GM19438 (cell line): ENCODE measurements around the gene PIK3R2.
A peak's percentile ranks its signal among the peaks of the same experiment; 100 is the strongest.
"Not testable (repeated sequence)": the region's sequence is repeated elsewhere in the genome, so short reads cannot be mapped to it uniquely, and the experiment has no call there.

ENCODE experiments used
- ATAC-seq: cut with Tn5 transposase; IDR thresholded peaks from one replicate; pipeline ENCODE4 v1.9.1; 2021; ENCODE audit warnings: low read depth; ENCODE audit not compliant: unreplicated experiment

Gene PIK3R2

GRCh38 chr19:18150776-18151624 is 2.0 kb upstream of the PIK3R2 start:
- no peak for ATAC-seq

- ATAC-seq, result peak; percentile 57
These were observed 534 bp upstream of the PIK3R2 start for GRCh38 chr19:18152442-18152816.

GRCh38 chr19:18153556-18154134 is 682 bp downstream of the PIK3R2 start:
- no peak for ATAC-seq

- ATAC-seq, result no peak
These were observed 2.4 kb downstream of the PIK3R2 start for GRCh38 chr19:18155095-18156087.

GRCh38 chr19:18156268-18156667 is 3.3 kb downstream of the PIK3R2 start:
- ATAC-seq, result no peak

- no peak for ATAC-seq
These were observed 4.0 kb downstream of the PIK3R2 start for GRCh38 chr19:18156841-18157464.

GRCh38 chr19:18157465-18158063 is 4.6 kb downstream of the PIK3R2 start:
- ATAC-seq, result no peak

- no peak for ATAC-seq
These were observed 5.5 kb downstream of the PIK3R2 start for GRCh38 chr19:18158467-18158866.

GRCh38 chr19:18159059-18159616 is 6.2 kb downstream of the PIK3R2 start:
- ATAC-seq, result not testable (repeated sequence)

GRCh38 chr19:18159810-18160209 is 6.8 kb downstream of the PIK3R2 start:
- no peak for ATAC-seq

GRCh38 chr19:18160493-18160970 is 7.6 kb downstream of the PIK3R2 start:
- no peak for ATAC-seq

GRCh38 chr19:18160971-18161635 is 8.1 kb downstream of the PIK3R2 start:
- peak; percentile 56 for ATAC-seq

GRCh38 chr19:18161636-18162002 is 8.7 kb downstream of the PIK3R2 start:
- no peak for ATAC-seq

- ATAC-seq, result no peak
These were observed 11.1 kb downstream of the PIK3R2 start for GRCh38 chr19:18164072-18164471.

- no peak for ATAC-seq
These were observed 13.0 kb downstream of the PIK3R2 start for GRCh38 chr19:18165794-18166544.

- no peak for ATAC-seq
These were observed 14.0 kb downstream of the PIK3R2 start for GRCh38 chr19:18167011-18167410.

GRCh38 chr19:18167975-18168645 is 15.1 kb downstream of the PIK3R2 start:
- no peak for ATAC-seq
